ENCODE data around the gene CEP85L. TPM values are rescaled to one million over a fixed set of nuclear protein-coding genes. Genes with fewer than 3 reads are reported as not detected.
A peak's percentile ranks its signal among the peaks of the same experiment; 100 is the strongest.

Gene CEP85L
- total RNA-seq, 1 experiment from 2014 or later: 4.9 TPM

- TF ChIP-seq REST (IDR thresholded peaks at IDR 0.05; ENCODE audit: low read depth): no peak
Observed at GRCh38 chr6:118581489-118581959, 69.9 kb downstream of the CEP85L start (continued).

- Histone ChIP-seq H3K27me3 (ENCODE audit: insufficient read depth, low read length) (no peaks in the 10 kb centered on the region), H3K4me2 (ENCODE audit: low read length) (no peak overlapping the region), H3K9me3 (ENCODE audit: control insufficient read depth in 1 of 2, insufficient read depth in 1 of 2, low read depth in 1 of 2, low read length in 2 of 2) (peaks cover under 1 to 4% of the 10 kb centered on the region in 2 experiments; a peak in 3 of 4 replicates), H3K27ac (ENCODE audit: low read depth, low read length) (no peak overlapping the region), H2AFZ (ENCODE audit: low read depth, low read length, poor library complexity, severe bottlenecking) (no peak overlapping the region), H3K9me2 (ENCODE audit: insufficient read depth) (no peaks in the 10 kb centered on the region), H3K4me1 (ENCODE audit: control insufficient read depth in 1 of 2, insufficient read depth in 2 of 2, low read length in 2 of 2) (no peaks in the 10 kb centered on the region), H3K79me2 (ENCODE audit: insufficient read depth, low read length) (no peaks in the 10 kb centered on the region), H3K9ac (ENCODE audit: low read length) (no peak overlapping the region), H3K4me3 (replicated peaks in 1 of 2; ENCODE audit: low read depth in 1 of 2, low read length in 2 of 2) (no peak overlapping the region), H4K20me1 (ENCODE audit: insufficient read depth) (no peaks in the 10 kb centered on the region), H3K36me3 (ENCODE audit: control insufficient read depth in 1 of 2, insufficient read depth in 2 of 2, low read length in 2 of 2) (no peaks in the 10 kb centered on the region)
- BruUV-seq (replicated peaks): no TSS peak
- peak; percentile 57 to 69 (median 59); a peak in 5 of 6 replicates for TF ChIP-seq CTCF (IDR thresholded peaks at IDR 0.05 in 2 of 3, conservative IDR thresholded peaks at IDR 0.05 in 1 of 3; ENCODE audit: borderline replicate concordance in 1 of 3, insufficient read depth in 1 of 3, low read depth in 2 of 3, low read length in 2 of 3)
- TF ChIP-seq EGR1 (IDR thresholded peaks at IDR 0.05; ENCODE audit: low read depth): no peak
- TF ChIP-seq RAD21 (IDR thresholded peaks at IDR 0.05; ENCODE audit: low read depth): peak; percentile 78
- no peak for TF ChIP-seq REST (IDR thresholded peaks at IDR 0.05; ENCODE audit: low read depth)
- TF ChIP-seq JUND (IDR thresholded peaks at IDR 0.05): no peak
- no peak for TF ChIP-seq ZFX (IDR thresholded peaks at IDR 0.05)
- DNase-seq (ENCODE audit: low read depth, low spot score) (peak; percentile 49), ATAC-seq (peak; percentile 95)
- POLR2A ChIA-PET: no interaction called here
- RAD21 ChIA-PET (ENCODE audit: low non-redundant PET in 1 of 2, low total read pairs in 2 of 2, uncharacterized antibody in 2 of 2, unreplicated experiment in 2 of 2): interaction anchor here in 1 of 2 experiments (0.7 kb wide), 1 partner anchor 1253 kb away, joined by 3 read pairs; no protein-coding TSS in a partner anchor
- intact Hi-C loops (cut with micrococcal nuclease): loop anchor here (1.0 to 5.0 kb wide), 2 partner anchors 297 to 739 kb away; no protein-coding TSS in a partner anchor
- CTCF ChIA-PET: interaction anchor here (0.6 to 1.7 kb wide), 7 partner anchors 15 to 740 kb away, joined by 3 to 9 read pairs (median 5); no protein-coding TSS in a partner anchor
Observed at GRCh38 chr6:118580585-118581419, 70.6 kb downstream of the CEP85L start.

Data from HCT116 (cell line).